ENCODE data around the gene CCNJ.

CCNJ gene

DNA sequence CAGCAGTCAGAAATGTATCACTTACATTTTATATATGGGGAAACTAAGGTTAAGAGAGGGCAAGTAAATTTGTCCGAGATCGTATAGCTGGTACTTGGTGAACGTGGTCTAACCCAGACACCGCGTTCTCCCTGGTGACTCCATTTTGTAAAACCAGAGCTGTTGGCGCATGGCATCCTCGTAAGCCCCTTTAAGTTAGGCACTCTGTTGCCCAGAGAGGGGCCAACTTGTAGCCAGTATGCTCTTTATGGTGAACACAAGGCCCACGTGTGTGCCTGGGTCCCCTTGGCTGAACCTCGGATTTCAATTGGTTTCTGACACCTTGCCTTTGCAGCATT lies 47.0 kb downstream of the CCNJ start:
- no peak for TF ChIP-seq FOXP2 (optimal IDR thresholded peaks at IDR 0.05; ENCODE audit: borderline replicate concordance, extremely low read depth, extremely low read length, insufficient read depth)
- TF ChIP-seq SIN3A (IDR thresholded peaks at IDR 0.05; ENCODE audit: borderline replicate concordance, insufficient read depth, low read length) = no peak
- TF ChIP-seq TAF1 (IDR thresholded peaks at IDR 0.05; ENCODE audit: borderline replicate concordance, insufficient read depth, low read length) = no peak
- TF ChIP-seq, protein P1, sequence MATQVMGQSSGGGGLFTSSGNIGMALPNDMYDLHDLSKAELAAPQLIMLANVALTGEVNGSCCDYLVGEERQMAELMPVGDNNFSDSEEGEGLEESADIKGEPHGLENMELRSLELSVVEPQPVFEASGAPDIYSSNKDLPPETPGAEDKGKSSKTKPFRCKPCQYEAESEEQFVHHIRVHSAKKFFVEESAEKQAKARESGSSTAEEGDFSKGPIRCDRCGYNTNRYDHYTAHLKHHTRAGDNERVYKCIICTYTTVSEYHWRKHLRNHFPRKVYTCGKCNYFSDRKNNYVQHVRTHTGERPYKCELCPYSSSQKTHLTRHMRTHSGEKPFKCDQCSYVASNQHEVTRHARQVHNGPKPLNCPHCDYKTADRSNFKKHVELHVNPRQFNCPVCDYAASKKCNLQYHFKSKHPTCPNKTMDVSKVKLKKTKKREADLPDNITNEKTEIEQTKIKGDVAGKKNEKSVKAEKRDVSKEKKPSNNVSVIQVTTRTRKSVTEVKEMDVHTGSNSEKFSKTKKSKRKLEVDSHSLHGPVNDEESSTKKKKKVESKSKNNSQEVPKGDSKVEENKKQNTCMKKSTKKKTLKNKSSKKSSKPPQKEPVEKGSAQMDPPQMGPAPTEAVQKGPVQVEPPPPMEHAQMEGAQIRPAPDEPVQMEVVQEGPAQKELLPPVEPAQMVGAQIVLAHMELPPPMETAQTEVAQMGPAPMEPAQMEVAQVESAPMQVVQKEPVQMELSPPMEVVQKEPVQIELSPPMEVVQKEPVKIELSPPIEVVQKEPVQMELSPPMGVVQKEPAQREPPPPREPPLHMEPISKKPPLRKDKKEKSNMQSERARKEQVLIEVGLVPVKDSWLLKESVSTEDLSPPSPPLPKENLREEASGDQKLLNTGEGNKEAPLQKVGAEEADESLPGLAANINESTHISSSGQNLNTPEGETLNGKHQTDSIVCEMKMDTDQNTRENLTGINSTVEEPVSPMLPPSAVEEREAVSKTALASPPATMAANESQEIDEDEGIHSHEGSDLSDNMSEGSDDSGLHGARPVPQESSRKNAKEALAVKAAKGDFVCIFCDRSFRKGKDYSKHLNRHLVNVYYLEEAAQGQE (IDR thresholded peaks at IDR 0.05; ENCODE audit: insufficient read depth in 1 of 2, low read depth in 2 of 2, low read length in 2 of 2) = no peak
- no peak for TF ChIP-seq POLR2AphosphoS5 (IDR thresholded peaks at IDR 0.05; ENCODE audit: low read depth, low read length)

DNA sequence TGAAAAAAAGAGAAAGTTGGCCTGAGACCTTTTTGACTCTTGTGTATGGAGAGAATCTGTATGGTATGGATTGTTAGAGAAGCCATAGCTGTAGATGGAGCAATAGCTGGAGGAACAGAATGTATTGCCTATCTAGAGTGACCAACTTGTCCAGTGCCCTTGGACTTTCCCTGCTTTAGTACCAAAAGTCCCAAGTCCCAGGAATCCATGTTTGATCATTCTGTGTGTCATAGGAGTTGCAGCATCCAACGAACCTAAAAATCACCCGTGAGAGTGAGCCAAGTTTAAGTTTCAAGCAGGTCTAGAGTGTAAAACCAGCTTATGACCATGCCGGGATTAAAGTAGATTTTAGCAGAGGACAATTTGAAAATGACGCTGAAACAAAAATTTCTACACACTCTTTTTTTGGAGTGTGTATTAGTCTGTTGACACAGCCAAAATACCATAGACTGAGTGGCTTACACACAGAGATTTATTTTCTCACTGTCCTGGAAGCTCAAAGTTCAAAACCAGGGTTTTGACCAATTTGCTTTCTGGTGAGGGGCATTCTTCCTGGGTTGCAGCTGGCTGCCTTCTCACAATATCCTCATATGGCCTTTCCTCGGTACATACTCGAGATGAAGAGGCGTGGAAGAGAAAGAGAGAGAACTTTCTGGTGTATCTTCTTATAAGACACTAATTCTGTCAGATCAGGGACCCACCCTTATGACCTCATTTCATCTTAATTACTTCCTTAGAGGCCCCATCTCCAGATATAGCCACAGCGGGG lies 49.8 kb downstream of the CCNJ start:
- TF ChIP-seq, protein P1 (IDR thresholded peaks at IDR 0.05; ENCODE audit: insufficient read depth in 1 of 2, low read depth in 2 of 2, low read length in 2 of 2) = no peak
- TF ChIP-seq POLR2AphosphoS5 (IDR thresholded peaks at IDR 0.05; ENCODE audit: low read depth, low read length) (no peak), FOXP2 (optimal IDR thresholded peaks at IDR 0.05; ENCODE audit: borderline replicate concordance, extremely low read depth, extremely low read length, insufficient read depth) (no peak), SIN3A (IDR thresholded peaks at IDR 0.05; ENCODE audit: borderline replicate concordance, insufficient read depth, low read length) (no peak), TAF1 (IDR thresholded peaks at IDR 0.05; ENCODE audit: borderline replicate concordance, insufficient read depth, low read length) (no peak)

DNA sequence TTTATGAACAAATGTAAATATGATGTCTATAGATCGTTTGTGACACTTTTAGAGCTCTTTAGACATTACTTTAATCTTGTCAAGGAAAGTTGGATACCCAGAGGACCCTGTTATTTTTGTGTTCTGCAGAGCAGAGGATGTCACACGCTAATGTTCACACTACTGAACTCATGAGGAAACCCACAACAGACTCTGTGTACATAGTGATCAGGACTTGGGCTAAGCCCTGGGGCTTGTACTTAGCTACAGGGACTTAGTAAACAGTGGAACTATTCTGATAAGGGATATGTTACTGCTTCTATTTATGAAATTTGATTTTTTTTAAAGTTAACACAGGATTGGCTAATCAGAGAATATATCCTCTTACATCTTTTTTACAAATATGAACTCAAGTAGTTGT lies 50.6 kb downstream of the CCNJ start:
- TF ChIP-seq POLR2AphosphoS5 (IDR thresholded peaks at IDR 0.05; ENCODE audit: low read depth, low read length) (no peak), SIN3A (IDR thresholded peaks at IDR 0.05; ENCODE audit: borderline replicate concordance, insufficient read depth, low read length) (no peak), FOXP2 (optimal IDR thresholded peaks at IDR 0.05; ENCODE audit: borderline replicate concordance, extremely low read depth, extremely low read length, insufficient read depth) (no peak)

DNA sequence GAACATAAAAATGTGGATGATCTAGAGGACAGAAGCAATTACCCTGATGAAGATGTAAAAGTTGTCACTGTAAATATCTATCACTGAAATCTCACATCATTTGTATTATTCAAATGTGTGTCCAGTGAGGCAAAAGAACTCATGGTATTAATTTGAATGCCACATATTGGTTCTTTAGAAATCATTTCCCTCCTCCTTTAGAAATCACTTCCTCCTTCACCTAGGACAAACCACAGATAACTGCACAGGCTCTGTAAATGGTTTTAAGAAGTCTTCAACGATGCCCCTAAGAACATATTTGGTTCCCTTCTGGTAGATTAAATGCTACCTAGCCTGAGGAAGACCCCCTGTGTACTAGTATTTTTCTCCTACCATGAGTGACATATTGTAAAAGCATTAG lies 53.6 kb downstream of the CCNJ start:
- TF ChIP-seq TAF1 (IDR thresholded peaks at IDR 0.05; ENCODE audit: borderline replicate concordance, insufficient read depth, low read length) (no peak), POLR2AphosphoS5 (IDR thresholded peaks at IDR 0.05; ENCODE audit: low read depth, low read length) (no peak), FOXP2 (optimal IDR thresholded peaks at IDR 0.05; ENCODE audit: borderline replicate concordance, extremely low read depth, extremely low read length, insufficient read depth) (no peak), SIN3A (IDR thresholded peaks at IDR 0.05; ENCODE audit: borderline replicate concordance, insufficient read depth, low read length) (no peak)
- TF ChIP-seq, protein P1 (IDR thresholded peaks at IDR 0.05; ENCODE audit: insufficient read depth in 1 of 2, low read depth in 2 of 2, low read length in 2 of 2) = no peak

DNA sequence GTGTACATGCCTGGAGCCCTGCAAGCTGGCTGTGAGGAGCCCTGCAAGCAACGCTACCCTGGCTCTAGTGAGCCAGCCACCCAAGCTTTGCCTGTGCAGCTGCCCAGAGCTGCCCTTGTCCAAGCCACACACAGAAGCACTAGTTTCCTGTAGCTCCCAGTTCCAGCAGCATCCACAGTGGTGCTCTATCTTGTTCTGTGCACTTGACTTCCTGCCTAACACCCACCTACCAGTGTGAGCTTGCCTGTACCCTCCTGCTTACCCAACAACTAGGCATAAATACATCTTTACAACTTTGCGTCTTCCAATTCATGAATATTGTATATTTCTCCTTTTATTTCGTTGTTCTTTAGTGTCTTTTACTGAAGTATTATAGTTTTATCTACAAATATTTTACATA lies 54.5 kb downstream of the CCNJ start:
- TF ChIP-seq FOXP2 (optimal IDR thresholded peaks at IDR 0.05; ENCODE audit: borderline replicate concordance, extremely low read depth, extremely low read length, insufficient read depth) = no peak
- no peak for TF ChIP-seq POLR2AphosphoS5 (IDR thresholded peaks at IDR 0.05; ENCODE audit: low read depth, low read length)
- no peak for TF ChIP-seq SIN3A (IDR thresholded peaks at IDR 0.05; ENCODE audit: borderline replicate concordance, insufficient read depth, low read length)
- TF ChIP-seq, protein P1 (IDR thresholded peaks at IDR 0.05; ENCODE audit: insufficient read depth in 1 of 2, low read depth in 2 of 2, low read length in 2 of 2) = no peak
- TF ChIP-seq TAF1 (IDR thresholded peaks at IDR 0.05; ENCODE audit: borderline replicate concordance, insufficient read depth, low read length) = no peak

Data from PFSK-1 (cell line).